AG04450 (cell line): ENCODE measurements around the gene ZNF296. TPM values are rescaled to one million over a fixed set of nuclear protein-coding genes. Genes with fewer than 3 reads are reported as not detected.

ENCODE experiments used
- CTCF ChIA-PET: fragments of 300-600, 350-600 bp; formaldehyde crosslinking; extraction: SDS; loops from one replicate; lab custom pipeline; 2022; ENCODE audit warnings: antibody characterized with exemption, inconsistent platforms; lab: Charles Lee
- POLR2A ChIA-PET: fragments of 350-600 bp; formaldehyde crosslinking; extraction: SDS; loops from one replicate; lab custom pipeline; 2021; ENCODE audit warnings: antibody characterized with exemption, inconsistent platforms; lab: Yijun Ruan, JAX
- DNase-seq: peaks from one replicate; pipeline ENCODE4 v3.0.0-alpha.2; 2011; ENCODE audit warnings: low read depth, low spot score
- H3K27ac ChIP-seq: one replicate; pipeline ENCODE4 v1.5.1; 2012; ENCODE audit warnings: low read depth, low read length, control low read depth
- H3K27me3 ChIP-seq: one replicate; pipeline ENCODE4 v1.6.0; 2012; ENCODE audit warnings: low read length; ENCODE audit not compliant: control insufficient read depth, insufficient read depth
- H3K4me3 ChIP-seq: 2 replicates; pipeline ENCODE4 v1.5.1; 2011; ENCODE audit warnings: mild to moderate bottlenecking, low read depth, low read length, control low read depth
- H3K9me3 ChIP-seq: 2 replicates; pipeline ENCODE4 v1.5.1; 2012; ENCODE audit warnings: low read length; ENCODE audit not compliant: control insufficient read depth, insufficient read depth
- CTCF ChIP-seq: IDR thresholded peaks from 2 replicates; pipeline ENCODE4 v1.5.1; 2011; ENCODE audit warnings: low read depth, low read length, control low read depth, inconsistent platforms
- polyA plus RNA-seq: library from polyadenylated mRNA; depleted of rRNA; stranded (reverse); fragments of >200 nt; gene quantifications from 2 replicates; pipeline ENCODE4 v1.2.3, GENCODE V29; 2011

The ZNF296 gene
- polyA plus RNA-seq, 1 experiment = not detected

- H3K4me3 ChIP-seq = no peak overlapping the region
- ChIA-PET POLR2A (interaction anchor here (0.6 kb wide), 1 partner anchor 82 kb away, joined by 7 read pairs; no protein-coding TSS in a partner anchor), CTCF (interaction anchor here (3.8 kb wide), 1 partner anchor 8 kb away, joined by 27 read pairs; no protein-coding TSS in a partner anchor)
- no peak for TF ChIP-seq CTCF
- no peaks in the 10 kb centered on the region for H3K27me3 ChIP-seq
- no peak overlapping the region for H3K27ac ChIP-seq
- DNase-seq = no peak
- no peaks in the 10 kb centered on the region for H3K9me3 ChIP-seq
Measured at GRCh38 chr19:45051929-45052579, 24.2 kb downstream of the ZNF296 start.

GRCh38 chr19:45050036-45050435, 26.2 kb downstream of the ZNF296 start:
- H3K9me3 ChIP-seq = no peaks in the 10 kb centered on the region
- no peak overlapping the region for H3K4me3 ChIP-seq
- TF ChIP-seq CTCF = no peak
- ChIA-PET CTCF (interaction anchor here (0.5 to 3.8 kb wide), 2 partner anchors 10 to 37 kb away, joined by 3 to 27 read pairs; no protein-coding TSS in a partner anchor), POLR2A (interaction anchor here (0.9 to 2.0 kb wide), 2 partner anchors 10 to 11 kb away, joined by 3 to 14 read pairs; partner anchors contain the start of gene CLASRP)
- no peak for DNase-seq
- H3K27ac ChIP-seq = no peak overlapping the region
- H3K27me3 ChIP-seq = no peaks in the 10 kb centered on the region

GRCh38 chr19:45049073-45049736, 27.1 kb downstream of the ZNF296 start:
- no peaks in the 10 kb centered on the region for H3K9me3 ChIP-seq
- ChIA-PET CTCF (interaction anchor here (3.8 kb wide), 1 partner anchor 11 kb away, joined by 27 read pairs; no protein-coding TSS in a partner anchor), POLR2A (interaction anchor here (0.7 to 2.0 kb wide), 3 partner anchors 10 to 14 kb away, joined by 3 to 14 read pairs (median 3); partner anchors contain the start of gene CLASRP)
- H3K4me3 ChIP-seq = no peak overlapping the region
- no peaks in the 10 kb centered on the region for H3K27me3 ChIP-seq
- DNase-seq = no peak
- TF ChIP-seq CTCF = no peak
- no peak overlapping the region for H3K27ac ChIP-seq

GRCh38 chr19:45047188-45047797, 29.0 kb downstream of the ZNF296 start:
- H3K27me3 ChIP-seq = no peaks in the 10 kb centered on the region
- no peak for DNase-seq
- ChIA-PET CTCF (interaction anchor here (0.7 to 1.2 kb wide), 3 partner anchors 12 to 611 kb away, joined by 4 to 6 read pairs (median 6); no protein-coding TSS in a partner anchor), POLR2A (interaction anchor here (0.5 to 0.7 kb wide), 2 partner anchors 8 to 248 kb away, joined by 3 read pairs; no protein-coding TSS in a partner anchor)
- no peak overlapping the region for H3K27ac ChIP-seq
- no peak for TF ChIP-seq CTCF
- no peak overlapping the region for H3K4me3 ChIP-seq
- no peaks in the 10 kb centered on the region for H3K9me3 ChIP-seq
